Measurements from ENCODE around the gene CHAD. TPM values are rescaled to one million over a fixed set of nuclear protein-coding genes. Genes with fewer than 3 reads are reported as not detected.

CHAD gene
- total and polyA plus RNA-seq, 2 of the 13 experiments (the other 11 are each of a cell fraction or from before 2014, with no cell fraction given) = 1.4 TPM; not detected in 1

- no peak for FAIRE-seq
- DNase-seq (ENCODE audit: low spot score) = peak; percentile 62
- Histone ChIP-seq H3K27ac (ENCODE audit: extremely low read length, insufficient read depth, low read length) (peak overlapping the region; percentile 30), H3K4me2 (ENCODE audit: low read depth, low read length) (no peak overlapping the region), H3K4me1 (ENCODE audit: insufficient read depth, low read length) (peaks cover 34% of the 10 kb centered on the region), H3K27me3 (ENCODE audit: control insufficient read depth in 1 of 2, insufficient read depth in 2 of 2, low read length in 2 of 2) (no peaks in the 10 kb centered on the region), H4K20me1 (ENCODE audit: insufficient read depth, low read length) (no peaks in the 10 kb centered on the region), H3K4me3 (replicated peaks in 1 of 3; ENCODE audit: insufficient read depth in 1 of 3, low read depth in 2 of 3, low read length in 3 of 3) (no peak overlapping the region), H3K79me2 (ENCODE audit: insufficient read depth, low read length) (peaks cover 7% of the 10 kb centered on the region), H3K36me3 (replicated peaks in 1 of 2; ENCODE audit: control insufficient read depth in 1 of 2, insufficient read depth in 2 of 2, low read length in 2 of 2) (peaks cover 1 to 3% of the 10 kb centered on the region in 2 experiments; a peak in 1 of 5 replicates), H3K9me3 (ENCODE audit: low read length) (no peaks in the 10 kb centered on the region), H3K9ac (ENCODE audit: insufficient read depth, low read depth, low read length) (no peak overlapping the region), H2AFZ (ENCODE audit: low read length) (no peak overlapping the region)
- peak; percentile 85 for ATAC-seq
- WGBS (ENCODE audit: low lambda C conversion rate) = 74% methylated on average over 7 of the region's 7 CpGs
- no TSS peak for BruUV-seq (replicated peaks)
- POLR2A ChIA-PET = interaction anchor here (1.0 to 1.1 kb wide), 2 partner anchors 11 to 16 kb away, joined by 3 read pairs; no protein-coding TSS in a partner anchor
- in situ Hi-C loops (cut with HindIII; ENCODE audit: extremely low pct_ligation_motif_present, low pct_unique_long_range_greater_than_20kb) (no loop called here), intact Hi-C loops (cut with micrococcal nuclease; ENCODE audit: unreplicated experiment) (no loop called here)
- CTCF ChIA-PET (ENCODE audit: low intra/inter-chr PET ratio, low total read pairs) = no interaction called here
- no peak for TF ChIP-seq ZNF768 (CRISPR knock-in tag; IDR thresholded peaks at IDR 0.05)
- no peak for TF ChIP-seq ZNF318 (CRISPR knock-in tag; IDR thresholded peaks at IDR 0.05)
- TF ChIP-seq E2F5 (CRISPR knock-in tag; conservative IDR thresholded peaks at IDR 0.05) = no peak
- peak; percentile 58; the same call in 1 of the 2 replicates for TF ChIP-seq CEBPB (IDR thresholded peaks at IDR 0.05; ENCODE audit: borderline replicate concordance, low read depth, low read length)
- no peak for TF ChIP-seq SOX13 (IDR thresholded peaks at IDR 0.05)
- TF ChIP-seq SOX13 (CRISPR knock-in tag; conservative IDR thresholded peaks at IDR 0.05 in 1 of 2, IDR thresholded peaks at IDR 0.05 in 1 of 2) = no peak
- TF ChIP-seq SCMH1 (CRISPR knock-in tag; IDR thresholded peaks at IDR 0.05; ENCODE audit: borderline replicate concordance) = no peak
- TF ChIP-seq ZNF513 (CRISPR knock-in tag; conservative IDR thresholded peaks at IDR 0.05) = no peak
- TF ChIP-seq CC2D1A (CRISPR knock-in tag; IDR thresholded peaks at IDR 0.05) = no peak
- TF ChIP-seq ZFP1 (CRISPR knock-in tag; IDR thresholded peaks at IDR 0.05) = no peak
- no peak for TF ChIP-seq XBP1 (CRISPR knock-in tag; IDR thresholded peaks at IDR 0.05)
- TF ChIP-seq FOXA1 (IDR thresholded peaks at IDR 0.05) = no peak
- TF ChIP-seq FOXA1 (CRISPR knock-in tag; IDR thresholded peaks at IDR 0.05) = 0 out of 2 replicates have a peak, but pooled peaks have one; percentile 10
These were observed 20.6 kb downstream of the CHAD start for GRCh38 chr17:50447870-50448595.
